ENCODE results near the gene RNU2-1. TPM values are rescaled to one million over a fixed set of nuclear protein-coding genes. Genes with fewer than 3 reads are reported as not detected.

Gene RNU2-1
- polyA plus RNA-seq = not detected in 2 replicates

DNA sequence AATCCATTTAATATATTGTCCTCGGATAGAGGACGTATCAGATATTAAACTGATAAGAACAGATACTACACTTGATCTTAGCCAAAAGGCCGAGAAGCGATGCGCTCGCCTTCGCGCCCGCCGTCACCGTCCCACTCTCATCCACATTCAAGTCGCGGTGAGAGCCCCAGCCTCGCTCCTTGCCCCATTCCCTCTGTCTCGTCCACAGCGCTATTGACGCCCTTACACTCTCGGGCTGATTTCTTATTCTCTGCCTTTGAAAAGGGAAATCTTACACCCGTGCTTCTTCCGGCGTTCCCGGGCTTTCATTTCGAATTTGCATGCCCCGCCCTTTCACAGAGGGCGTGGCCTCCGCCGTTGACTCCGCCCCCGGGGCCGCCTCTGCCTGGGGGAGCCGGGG lies at the start of gene RNU2-1:
Gene RNU2-1, minus strand, starts transcription at position 101 of the 400 bp plus-strand sequence.

DNA sequence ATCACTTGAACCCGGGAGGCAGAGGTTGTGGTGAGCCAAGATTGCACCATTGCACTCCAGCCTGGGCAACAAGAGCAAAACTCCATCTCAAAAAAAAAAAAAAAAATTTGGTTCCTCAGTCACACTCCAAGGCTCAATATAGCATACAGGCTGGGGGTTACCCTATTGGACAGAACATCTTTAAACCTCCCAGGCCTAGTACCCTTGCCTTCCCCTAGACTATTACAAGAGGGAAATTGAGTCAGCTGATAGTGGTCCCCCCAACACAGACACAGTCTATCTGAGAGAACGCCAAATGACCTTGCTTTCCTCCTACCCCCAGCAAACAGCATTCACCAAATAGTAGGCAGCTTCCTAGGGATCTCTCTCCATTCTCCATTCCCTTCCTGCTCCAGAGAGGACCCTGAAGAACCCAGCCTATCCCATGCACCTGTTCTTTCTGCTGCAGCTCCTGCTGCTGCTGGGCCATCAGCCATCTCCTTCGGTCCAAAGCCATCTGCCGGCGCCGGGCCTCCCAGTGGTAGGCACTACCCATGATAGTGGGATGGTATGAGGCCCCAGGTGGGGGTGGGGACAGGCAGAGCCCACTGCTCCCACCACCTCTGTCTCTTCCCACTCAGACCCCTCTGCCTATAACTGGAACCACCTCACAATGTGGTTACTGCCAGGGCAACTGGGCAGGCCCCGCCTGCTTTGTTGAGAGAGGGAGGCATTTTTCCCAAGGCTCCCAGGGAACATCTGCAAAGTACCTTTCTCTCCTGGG lies 5.6 kb downstream of the RNU2-1 start, which contains the start of gene CCDC200:
Gene CCDC200, minus strand, starts transcription at position 604 of the 763 bp plus-strand sequence. Its CDS starts 69 bp downstream, at position 535.

DNA sequence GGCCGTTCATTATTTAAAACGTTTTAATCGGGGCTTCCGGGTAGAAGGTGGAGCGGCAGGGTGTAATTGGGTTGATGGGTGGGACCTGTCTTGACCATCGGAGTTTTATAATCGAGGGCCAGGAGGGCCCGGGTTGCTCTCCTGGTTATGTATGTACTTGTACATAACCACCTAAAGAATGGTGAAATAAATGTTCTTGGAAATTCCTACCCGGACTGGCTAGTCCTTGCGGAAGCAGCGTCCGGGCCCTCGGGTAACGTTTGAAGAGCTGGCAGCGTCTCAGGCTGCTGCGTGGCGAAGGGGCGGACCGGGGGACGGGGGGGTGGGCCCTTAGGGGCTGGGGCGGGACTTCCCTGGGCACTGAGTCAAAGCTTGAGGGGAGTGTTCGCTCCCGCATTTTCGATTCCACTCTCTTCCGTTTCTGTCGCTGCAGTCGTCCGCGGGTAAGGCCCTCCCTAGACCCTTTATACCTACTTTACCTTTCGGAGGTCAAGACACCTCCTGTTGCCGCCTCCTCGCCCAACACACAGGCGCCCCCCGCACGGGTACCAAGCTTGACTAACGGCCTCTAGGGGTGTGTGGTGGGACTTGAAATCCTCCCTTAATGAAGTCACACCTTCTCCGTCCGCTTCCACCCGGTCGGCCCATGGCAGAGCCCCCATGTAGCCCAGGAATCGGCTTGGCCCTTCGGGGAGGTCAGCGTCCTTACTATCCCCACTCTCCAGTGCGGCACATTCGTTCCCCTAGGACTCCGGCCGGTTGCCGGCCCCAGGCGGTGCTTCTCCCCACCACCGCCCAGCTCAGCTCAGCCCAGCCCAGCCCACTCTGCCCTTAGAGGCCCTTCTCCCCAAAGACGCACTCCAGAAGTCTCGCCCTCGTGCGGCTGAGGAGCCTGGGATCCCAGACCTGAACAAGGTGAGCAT lies 22.0 kb downstream of the RNU2-1 start, which contains the start of gene TMEM106A:
Gene TMEM106A, plus strand, starts transcription at position 396 of the 923 bp plus-strand sequence. CDS start 1,167 bp downstream, outside the sequence.

Other genes with a start within 250 kb of the RNU2-1 start
- gene RPL27, start 235.6 kb downstream of the RNU2-1 start, polyA plus RNA-seq = 857 and 976 TPM in 2 replicates
- not detected in 2 replicates for gene IFI35, start 227.2 kb downstream of the RNU2-1 start, polyA plus RNA-seq
- 5.5 and 6.8 TPM in 2 replicates for gene VAT1, start 211.6 kb downstream of the RNU2-1 start, polyA plus RNA-seq
- gene RND2, start 208.7 kb downstream of the RNU2-1 start, polyA plus RNA-seq = 3.3 and 5.0 TPM in 2 replicates
- gene BRCA1, start 108.6 kb downstream of the RNU2-1 start, polyA plus RNA-seq = 4.7 and 6.9 TPM in 2 replicates
- gene NBR1, start 62.8 kb downstream of the RNU2-1 start, polyA plus RNA-seq = 33.8 and 42.9 TPM in 2 replicates
- not detected in 2 replicates for gene TMEM106A, start 22.1 kb downstream of the RNU2-1 start, polyA plus RNA-seq
- not detected in 2 replicates for gene CCDC200, start 5.4 kb downstream of the RNU2-1 start, polyA plus RNA-seq
- gene ARL4D, start 165.0 kb upstream of the RNU2-1 start, polyA plus RNA-seq = 0.69 and 3.1 TPM in 2 replicates
- gene DHX8, start 250.0 kb upstream of the RNU2-1 start, polyA plus RNA-seq = 90.8 and 111 TPM in 2 replicates